Esophagus muscularis mucosa (tissue), 4 donors: ENCODE data around the gene LIMS3.
"Not testable (repeated sequence)": the region's sequence is repeated elsewhere in the genome, so short reads cannot be mapped to it uniquely, and the experiment has no call there.

ENCODE experiments used
- CTCF ChIP-seq, 3 experiments: fragments of 200-600 bp in 2 of 3; fragments of 450-650 bp in 1 of 3; sonication (generic) in 2 of 3; IDR thresholded peaks; one replicate each; pipeline ENCODE4 v1.5.1; 2017 to 2019; ENCODE audit warnings: antibody characterized with exemption in 3 of 3, mild to moderate bottlenecking in 2 of 3, moderate library complexity in 1 of 3
- EP300 ChIP-seq: sonication (generic); formaldehyde crosslinking; IDR thresholded peaks from one replicate; pipeline ENCODE4 v1.6.1; 2017; ENCODE audit warnings: antibody characterized with exemption
- POLR2A ChIP-seq: fragments of 450-650 bp; IDR thresholded peaks from one replicate; pipeline ENCODE4 v1.6.1; 2017; ENCODE audit warnings: antibody characterized with exemption, moderate library complexity, mild to moderate bottlenecking, low read depth
- POLR2AphosphoS5 ChIP-seq, 2 donors: sonication (generic); formaldehyde crosslinking; IDR thresholded peaks; one replicate each; pipeline ENCODE4 v1.6.1; 2017; ENCODE audit warnings: antibody characterized with exemption in 2 of 2

GRCh38 chr2:109920162-109920561 is 21.7 kb downstream of the LIMS3 start:
- TF ChIP-seq CTCF (IDR thresholded peaks at IDR 0.05); POLR2A; POLR2AphosphoS5 (IDR thresholded peaks at IDR 0.05); EP300: not testable (repeated sequence)
